Neural progenitor cell (in vitro differentiated cells): Measurements from ENCODE around the gene IQSEC1. TPM values are rescaled to one million over a fixed set of nuclear protein-coding genes. Genes with fewer than 3 reads are reported as not detected.

Source experiments
- DNase-seq: peaks from one replicate; pipeline ENCODE4 v3.0.0-alpha.2; 2016; ENCODE audit warnings: low spot score
- H2AFZ ChIP-seq: fragments of 200-600 bp; sonication (generic); replicated peaks from 2 replicates; pipeline ENCODE4 v1.6.1; 2016; ENCODE audit warnings: antibody characterized with exemption
- H3F3A ChIP-seq: fragments of 200-600 bp; sonication (generic); 2 replicates; pipeline ENCODE4 v1.6.1; 2016; ENCODE audit warnings: antibody characterized with exemption, low read depth
- H3K27ac ChIP-seq: fragments of 200-600 bp; sonication (generic); 2 replicates; pipeline ENCODE4 v1.5.1; 2016; ENCODE audit warnings: mild to moderate bottlenecking
- H3K27me3 ChIP-seq: fragments of 200-600 bp; sonication (generic); 2 replicates; pipeline ENCODE4 v1.6.1; 2016; ENCODE audit warnings: mild to moderate bottlenecking, moderate library complexity
- H3K36me3 ChIP-seq: fragments of 200-600 bp; sonication (generic); 2 replicates; pipeline ENCODE4 v1.5.1; 2016
- H3K4me1 ChIP-seq: fragments of 200-600 bp; sonication (generic); 2 replicates; pipeline ENCODE4 v1.6.1; 2016; ENCODE audit warnings: mixed run types
- H3K4me2 ChIP-seq: fragments of 200-600 bp; sonication (generic); 2 replicates; pipeline ENCODE4 v1.6.1; 2016
- H3K4me3 ChIP-seq: fragments of 200-600 bp; sonication (generic); 2 replicates; pipeline ENCODE4 v1.5.1; 2016
- H3K79me2 ChIP-seq: fragments of 200-600 bp; sonication (generic); 2 replicates; pipeline ENCODE4 v1.6.1; 2016; ENCODE audit warnings: low read depth
- H3K9ac ChIP-seq: fragments of 200-600 bp; sonication (generic); 2 replicates; pipeline ENCODE4 v1.6.1; 2016
- H3K9me3 ChIP-seq: fragments of 200-600 bp; sonication (generic); 2 replicates; pipeline ENCODE4 v1.5.1; 2016; ENCODE audit warnings: low read depth
- H4K20me1 ChIP-seq: fragments of 200-600 bp; sonication (generic); 2 replicates; pipeline ENCODE4 v1.6.1; 2016; ENCODE audit warnings: low read depth
- H3K27ac Mint-ChIP-seq: 3 replicates; pipeline ENCODE4 v1.8.0; 2021; ENCODE audit warnings: mixed read lengths
- H3K27me3 Mint-ChIP-seq: 2 replicates; pipeline ENCODE4 v1.8.0; 2022; ENCODE audit warnings: low read depth, mild to moderate bottlenecking, inconsistent platforms, moderate library complexity, mixed read lengths; ENCODE audit not compliant: insufficient read depth
- H3K36me3 Mint-ChIP-seq: 3 replicates; pipeline ENCODE4 v1.8.0; 2021; ENCODE audit warnings: mixed read lengths
- H3K4me1 Mint-ChIP-seq: 3 replicates; pipeline ENCODE4 v1.8.0; 2021; ENCODE audit warnings: mixed read lengths
- H3K4me3 Mint-ChIP-seq: 3 replicates; pipeline ENCODE4 v1.8.0; 2021; ENCODE audit warnings: mild to moderate bottlenecking, moderate library complexity, mixed read lengths
- H3K9me3 Mint-ChIP-seq: 3 replicates; pipeline ENCODE4 v1.8.0; 2020; ENCODE audit warnings: mixed read lengths
- EZH2 ChIP-seq: fragments of 200-600 bp; sonication (generic); IDR thresholded peaks from 2 replicates; pipeline ENCODE4 v1.6.1; 2017; ENCODE audit warnings: antibody characterized with exemption, mild to moderate bottlenecking, moderate library complexity
- EZH2phosphoT487 ChIP-seq: fragments of 200-600 bp; sonication (generic); IDR thresholded peaks from 2 replicates; pipeline ENCODE4 v1.6.1; 2017; ENCODE audit warnings: antibody characterized with exemption
- total RNA-seq: library from RNA; depleted of rRNA; stranded (reverse); fragments of >200 nt; gene quantifications from 2 replicates; pipeline ENCODE4 v1.2.3, GENCODE V29; 2015; ENCODE audit warnings: low replicate concordance
- TF ChIP-seq, protein P1 (sequence below): fragments of 200-600 bp; sonication (generic); IDR thresholded peaks from 2 replicates; pipeline ENCODE4 v1.5.1; 2017; ENCODE audit warnings: antibody characterized with exemption, mild to moderate bottlenecking

IQSEC1 gene
- total RNA-seq, 1 donor from 2014 or later: 8.9 TPM

DNA sequence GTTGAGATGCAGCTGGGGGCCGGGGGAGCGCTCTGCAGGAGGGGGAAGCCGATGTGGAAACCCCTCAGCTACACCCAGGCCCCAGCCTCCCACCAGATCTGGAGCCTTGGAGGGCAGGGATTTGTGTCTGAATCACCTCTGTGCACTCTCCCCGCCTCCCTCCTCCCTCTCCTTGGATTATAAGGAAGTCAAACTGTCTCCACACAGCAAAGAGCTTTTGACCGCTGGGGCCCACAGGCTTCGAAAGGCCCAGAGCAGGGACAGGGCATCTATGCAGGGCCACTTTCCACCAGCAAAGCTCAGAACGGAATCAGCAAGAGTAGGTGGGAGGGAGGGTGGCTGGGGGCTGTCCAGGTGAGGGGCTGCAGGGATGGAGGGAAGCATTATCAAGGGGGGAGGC lies 68.9 kb downstream of the IQSEC1 start:
- Histone ChIP-seq H3K4me1 (peaks cover 16% of the 10 kb centered on the region), H3K27ac (no peak overlapping the region), H3K4me3 (no peak overlapping the region), H3F3A (peaks cover 5% of the 10 kb centered on the region), H3K27me3 (no peaks in the 10 kb centered on the region), H3K36me3 (no peaks in the 10 kb centered on the region), H3K9ac (no peak overlapping the region), H3K9me3 (no peaks in the 10 kb centered on the region), H3K4me2 (peak overlapping the region; percentile 4), H4K20me1 (peaks cover 3% of the 10 kb centered on the region), H3K79me2 (no peaks in the 10 kb centered on the region), H2AFZ (no peak overlapping the region)
- peak; percentile 58 for DNase-seq
- Mint-ChIP-seq H3K36me3 (no peaks in the 10 kb centered on the region), H3K9me3 (no peaks in the 10 kb centered on the region), H3K27me3 (no peaks in the 10 kb centered on the region), H3K4me1 (peaks cover 64% of the 10 kb centered on the region), H3K27ac (peak overlapping the region; percentile 97), H3K4me3 (no peak overlapping the region)
- TF ChIP-seq EZH2: no peak
- TF ChIP-seq EZH2phosphoT487: no peak
- TF ChIP-seq, protein P1, sequence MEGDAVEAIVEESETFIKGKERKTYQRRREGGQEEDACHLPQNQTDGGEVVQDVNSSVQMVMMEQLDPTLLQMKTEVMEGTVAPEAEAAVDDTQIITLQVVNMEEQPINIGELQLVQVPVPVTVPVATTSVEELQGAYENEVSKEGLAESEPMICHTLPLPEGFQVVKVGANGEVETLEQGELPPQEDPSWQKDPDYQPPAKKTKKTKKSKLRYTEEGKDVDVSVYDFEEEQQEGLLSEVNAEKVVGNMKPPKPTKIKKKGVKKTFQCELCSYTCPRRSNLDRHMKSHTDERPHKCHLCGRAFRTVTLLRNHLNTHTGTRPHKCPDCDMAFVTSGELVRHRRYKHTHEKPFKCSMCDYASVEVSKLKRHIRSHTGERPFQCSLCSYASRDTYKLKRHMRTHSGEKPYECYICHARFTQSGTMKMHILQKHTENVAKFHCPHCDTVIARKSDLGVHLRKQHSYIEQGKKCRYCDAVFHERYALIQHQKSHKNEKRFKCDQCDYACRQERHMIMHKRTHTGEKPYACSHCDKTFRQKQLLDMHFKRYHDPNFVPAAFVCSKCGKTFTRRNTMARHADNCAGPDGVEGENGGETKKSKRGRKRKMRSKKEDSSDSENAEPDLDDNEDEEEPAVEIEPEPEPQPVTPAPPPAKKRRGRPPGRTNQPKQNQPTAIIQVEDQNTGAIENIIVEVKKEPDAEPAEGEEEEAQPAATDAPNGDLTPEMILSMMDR: no peak

DNA sequence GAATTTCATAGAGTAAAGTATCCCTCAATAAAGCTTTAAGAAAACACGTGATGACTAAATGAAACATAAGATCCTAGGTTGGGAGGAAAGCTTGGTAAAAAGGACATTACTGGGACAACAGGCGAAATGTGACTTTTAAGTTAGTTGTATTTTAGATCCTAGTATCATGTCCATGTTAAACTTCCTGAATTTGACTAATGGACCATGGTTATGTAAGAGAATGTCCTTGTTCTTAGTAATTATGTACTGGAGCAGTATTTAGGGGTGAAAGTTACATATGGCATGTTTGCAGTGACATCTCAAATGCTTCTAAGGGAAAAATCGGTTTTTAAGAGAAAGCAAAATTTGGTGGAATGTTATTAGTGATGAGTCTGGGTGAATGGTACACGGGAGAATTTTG lies 69.6 kb downstream of the IQSEC1 start:
- H3K27me3 Mint-ChIP-seq: no peaks in the 10 kb centered on the region
- TF ChIP-seq, protein P1: no peak
- TF ChIP-seq EZH2 (no peak), EZH2phosphoT487 (no peak)
- no peak overlapping the region for H3K27ac Mint-ChIP-seq
- peaks cover 16% of the 10 kb centered on the region for H3K4me1 ChIP-seq
- H3K4me1 Mint-ChIP-seq: peaks cover 63% of the 10 kb centered on the region
- H3K4me3 ChIP-seq: no peak overlapping the region
- no peak overlapping the region for H3K27ac ChIP-seq
- no peak for DNase-seq
- no peak overlapping the region for H2AFZ ChIP-seq
- no peaks in the 10 kb centered on the region for H3K9me3 Mint-ChIP-seq
- H3K9ac ChIP-seq: no peak overlapping the region
- no peak overlapping the region for H3K4me2 ChIP-seq
- no peak overlapping the region for H3K4me3 Mint-ChIP-seq
- H3K9me3 ChIP-seq: no peaks in the 10 kb centered on the region
- peaks cover 3% of the 10 kb centered on the region for H4K20me1 ChIP-seq
- H3K79me2 ChIP-seq: no peaks in the 10 kb centered on the region
- H3K36me3 ChIP-seq: no peaks in the 10 kb centered on the region
- no peaks in the 10 kb centered on the region for H3K27me3 ChIP-seq
- H3F3A ChIP-seq: peaks cover 5% of the 10 kb centered on the region
- no peaks in the 10 kb centered on the region for H3K36me3 Mint-ChIP-seq

DNA sequence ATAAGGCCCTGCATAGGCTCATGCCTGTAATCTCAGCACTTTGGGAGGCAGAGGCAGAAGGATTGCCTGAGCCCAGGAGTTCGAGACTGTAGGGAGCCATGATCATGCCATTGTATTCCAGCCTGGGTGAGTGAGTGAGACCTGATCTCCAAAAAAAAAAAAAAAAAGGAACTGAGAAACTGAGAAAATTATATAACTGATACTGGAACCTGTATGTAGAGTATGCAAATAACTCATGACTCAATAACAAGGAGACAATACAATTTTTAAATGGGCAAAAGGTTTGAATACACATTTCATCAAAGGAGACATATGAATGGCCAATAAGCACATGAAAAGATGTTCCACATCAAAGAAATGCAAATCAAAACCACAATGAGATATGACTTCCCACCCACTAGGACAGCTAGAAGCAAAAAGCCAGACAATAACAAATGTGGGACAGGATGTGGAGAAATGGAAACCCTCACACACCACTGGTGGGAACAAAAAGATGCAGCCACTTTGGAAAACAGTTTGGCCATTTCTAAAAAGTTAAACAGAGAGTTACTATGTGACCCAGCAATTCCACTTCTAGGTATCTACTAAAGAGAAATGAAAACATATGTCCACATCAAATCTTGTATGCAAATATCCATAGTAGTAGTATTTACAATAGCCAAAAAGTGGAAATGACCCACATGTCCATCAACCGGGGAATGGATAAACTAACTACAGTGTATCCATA lies 70.7 kb downstream of the IQSEC1 start:
- Histone ChIP-seq H3K9ac (no peak overlapping the region), H3K36me3 (no peaks in the 10 kb centered on the region)

More for the DNA sequence above, 70.7 kb downstream of the IQSEC1 start:
- H3K4me1 Mint-ChIP-seq: peaks cover 57% of the 10 kb centered on the region
- TF ChIP-seq EZH2phosphoT487: no peak
- no peak for TF ChIP-seq EZH2
- TF ChIP-seq, protein P1: no peak
- H3K27me3 Mint-ChIP-seq: no peaks in the 10 kb centered on the region
- Histone ChIP-seq H3F3A (peaks cover 5% of the 10 kb centered on the region), H3K9me3 (no peaks in the 10 kb centered on the region), H3K27ac (no peak overlapping the region), H3K79me2 (no peaks in the 10 kb centered on the region), H3K27me3 (no peaks in the 10 kb centered on the region), H4K20me1 (peaks cover 3% of the 10 kb centered on the region), H3K4me3 (no peak overlapping the region), H3K4me1 (peaks cover 16% of the 10 kb centered on the region), H2AFZ (no peak overlapping the region), H3K4me2 (no peak overlapping the region)
- H3K36me3 Mint-ChIP-seq: no peaks in the 10 kb centered on the region
- no peak overlapping the region for H3K27ac Mint-ChIP-seq
- DNase-seq: no peak
- no peaks in the 10 kb centered on the region for H3K9me3 Mint-ChIP-seq
- no peak overlapping the region for H3K4me3 Mint-ChIP-seq
